CD4-positive, alpha-beta memory T cell (primary cell): ENCODE results near the gene CDC37L1. TPM values are rescaled to one million over a fixed set of nuclear protein-coding genes. Genes with fewer than 3 reads are reported as not detected.

Source experiments
- CTCF ChIA-PET: fragments of 350-600 bp; sonication (Branson Sonifier 250); formaldehyde crosslinking; loops from one replicate; lab custom pipeline; 2021; ENCODE audit warnings: inconsistent platforms; ENCODE audit not compliant: partially characterized antibody; lab: Charles Lee
- POLR2A ChIA-PET: fragments of 350-600 bp; sonication (Branson Sonifier 250); formaldehyde crosslinking; loops from one replicate; lab custom pipeline; 2021; ENCODE audit not compliant: partially characterized antibody; lab: Charles Lee
- DNase-seq, 5 donors: peaks; one replicate each; pipeline versions ENCODE4 v3.0.0 to v3.0.0-alpha.2; 2020 to 2022; ENCODE audit warnings: mixed read lengths in 1 of 5
- H3K27ac ChIP-seq: one replicate; pipeline ENCODE4 v1.7.0; 2013; ENCODE audit warnings: low read depth, low read length
- H3K27me3 ChIP-seq: 2 replicates; pipeline ENCODE4 v1.7.0; 2013; ENCODE audit warnings: mild to moderate bottlenecking, low read length, moderate library complexity; ENCODE audit not compliant: insufficient read depth
- H3K36me3 ChIP-seq: 2 replicates; pipeline ENCODE4 v1.7.0; 2013; ENCODE audit warnings: mild to moderate bottlenecking, low read length, moderate library complexity; ENCODE audit not compliant: insufficient read depth
- H3K4me1 ChIP-seq: 2 replicates; pipeline ENCODE4 v1.7.0; 2013; ENCODE audit warnings: mild to moderate bottlenecking, low read length, moderate library complexity; ENCODE audit not compliant: insufficient read depth
- H3K4me3 ChIP-seq, 2 donors: one replicate each; pipeline ENCODE4 v1.7.0; 2013; ENCODE audit warnings: low read length in 2 of 2, mild to moderate bottlenecking in 1 of 2
- H3K9me3 ChIP-seq, 2 donors: one replicate each; pipeline ENCODE4 v1.7.0; 2013; ENCODE audit warnings: low read length in 2 of 2, control low read depth in 1 of 2; ENCODE audit not compliant: control insufficient read depth in 1 of 2
- H3K27ac Mint-ChIP-seq, 7 donors: one replicate each; pipeline ENCODE4 v1.8.0; 2020 to 2021; ENCODE audit warnings: mixed read lengths in 7 of 7, mild to moderate bottlenecking in 6 of 7, inconsistent platforms in 3 of 7, moderate library complexity in 3 of 7
- H3K27me3 Mint-ChIP-seq, 2 donors: one replicate each; pipeline ENCODE4 v1.8.0; 2020 to 2021; ENCODE audit warnings: mixed read lengths in 2 of 2
- H3K36me3 Mint-ChIP-seq, 2 donors: one replicate each; pipeline ENCODE4 v1.8.0; 2020 to 2021; ENCODE audit warnings: mixed read lengths in 2 of 2, inconsistent platforms in 1 of 2, mild to moderate bottlenecking in 1 of 2
- H3K4me1 Mint-ChIP-seq, 4 donors: one replicate each; pipeline ENCODE4 v1.8.0; 2020 to 2021; ENCODE audit warnings: mixed read lengths in 4 of 4, mild to moderate bottlenecking in 1 of 4
- H3K4me3 Mint-ChIP-seq, 8 donors: one replicate each; pipeline ENCODE4 v1.8.0; 2020 to 2021; ENCODE audit warnings: mixed read lengths in 8 of 8, mild to moderate bottlenecking in 7 of 8, moderate library complexity in 6 of 8, inconsistent platforms in 3 of 8
- H3K9me3 Mint-ChIP-seq, 8 donors: one replicate each; pipeline ENCODE4 v1.8.0; 2020 to 2021; ENCODE audit warnings: mixed read lengths in 8 of 8, mild to moderate bottlenecking in 5 of 8, inconsistent platforms in 3 of 8, moderate library complexity in 1 of 8
- intact Hi-C: fragments of 100-400 bp; cut with micrococcal nuclease; formaldehyde crosslinking; loops from one replicate; pipeline ENCODE4 v1.15.1; 2023
- polyA plus RNA-seq, 2 donors: library from polyadenylated mRNA; unstranded; fragments of 300-500 nt; fragmentation: Illumina TruSeq; gene quantifications; one replicate each; pipeline ENCODE4 v1.2.3, GENCODE V29; 2021
- total RNA-seq, 2 experiments: library from RNA; stranded (reverse); gene quantifications; one replicate each; pipeline ENCODE4 v1.2.3, GENCODE V29; 2021

CDC37L1 gene
- total and polyA plus RNA-seq, 4 experiments from 2014 or later: 15.8 to 27.8 (median 22.5) TPM

GRCh38 chr9:4732890-4733289 is 53.5 kb downstream of the CDC37L1 start:
- DNase-seq: no peak
- no peak overlapping the region for H3K27ac Mint-ChIP-seq
- intact Hi-C loops: no loop called here
- H3K36me3 ChIP-seq: no peaks in the 10 kb centered on the region
- H3K9me3 ChIP-seq: no peaks in the 10 kb centered on the region
- H3K4me1 Mint-ChIP-seq: peaks cover 29 to 44% (median 32%) of the 10 kb centered on the region in 4 donors
- no peak overlapping the region for H3K4me3 Mint-ChIP-seq
- CTCF ChIA-PET: interaction anchor here (0.6 to 1.5 kb wide), 2 partner anchors 11 to 28 kb away, joined by 3 read pairs; no protein-coding TSS in a partner anchor
- H3K27me3 Mint-ChIP-seq: no peaks in the 10 kb centered on the region
- H3K4me1 ChIP-seq: peaks cover 7% of the 10 kb centered on the region
- no peaks in the 10 kb centered on the region for H3K9me3 Mint-ChIP-seq
- H3K27ac ChIP-seq: no peak overlapping the region
- H3K36me3 Mint-ChIP-seq: peaks cover 2 to 8% of the 10 kb centered on the region in 2 donors
- POLR2A ChIA-PET: no interaction called here
- H3K27me3 ChIP-seq: no peaks in the 10 kb centered on the region
- H3K4me3 ChIP-seq: no peak overlapping the region

- Mint-ChIP-seq H3K36me3 (peaks cover 2 to 8% of the 10 kb centered on the region in 2 donors), H3K4me3 (no peak overlapping the region), H3K27me3 (no peaks in the 10 kb centered on the region), H3K4me1 (peaks cover 30 to 56% (median 37%) of the 10 kb centered on the region in 4 donors), H3K9me3 (no peaks in the 10 kb centered on the region), H3K27ac (no peak overlapping the region)
- CTCF ChIA-PET: no interaction called here
- Histone ChIP-seq H3K4me1 (peaks cover 12% of the 10 kb centered on the region), H3K27me3 (no peaks in the 10 kb centered on the region), H3K27ac (no peak overlapping the region), H3K36me3 (no peaks in the 10 kb centered on the region), H3K9me3 (no peaks in the 10 kb centered on the region), H3K4me3 (no peak overlapping the region)
- DNase-seq: no peak
- intact Hi-C loops: no loop called here
- POLR2A ChIA-PET: interaction anchor here (1.1 kb wide), 1 partner anchor 55 kb away, joined by 3 read pairs; the partner anchor contains the start of gene CDC37L1
These were observed 54.8 kb downstream of the CDC37L1 start for GRCh38 chr9:4734150-4734549.

- H3K27me3 Mint-ChIP-seq: no peaks in the 10 kb centered on the region
- H3K27ac Mint-ChIP-seq: peak overlapping the region in 5 of 7 donors; percentile 25 to 94 (median 50)
- H3K36me3 Mint-ChIP-seq: peaks cover 0 to 7% of the 10 kb centered on the region in 2 donors
- Histone ChIP-seq H3K27ac (no peak overlapping the region), H3K36me3 (no peaks in the 10 kb centered on the region), H3K9me3 (no peaks in the 10 kb centered on the region), H3K4me3 (peak overlapping the region in 1 of 2 donors; percentile 79), H3K4me1 (peaks cover 29% of the 10 kb centered on the region), H3K27me3 (no peaks in the 10 kb centered on the region)
- H3K9me3 Mint-ChIP-seq: no peaks in the 10 kb centered on the region
- no peak for DNase-seq
- ChIA-PET CTCF (no interaction called here), POLR2A (no interaction called here)
- peak overlapping the region; percentile 91 to 97 (median 94) for H3K4me3 Mint-ChIP-seq
- intact Hi-C loops: no loop called here
- H3K4me1 Mint-ChIP-seq: peaks cover 23 to 52% (median 36%) of the 10 kb centered on the region in 4 donors
These were observed 59.7 kb downstream of the CDC37L1 start for GRCh38 chr9:4738866-4739586.

GRCh38 chr9:4739587-4740387 is 60.4 kb downstream of the CDC37L1 start:
- CTCF ChIA-PET: interaction anchor here (0.8 to 10.9 kb wide), 12 partner anchors 9 to 424 kb away, joined by 3 to 152 read pairs (median 4); partner anchors contain the start of genes PLPP6, RCL1 and SPATA6L

GRCh38 chr9:4740388-4740637 is 60.9 kb downstream of the CDC37L1 start:
- Histone ChIP-seq H3K4me3 (peak overlapping the region; percentile 79 to 84), H3K27me3 (no peaks in the 10 kb centered on the region), H3K9me3 (no peaks in the 10 kb centered on the region), H3K27ac (peak overlapping the region; percentile 78), H3K36me3 (no peaks in the 10 kb centered on the region), H3K4me1 (peaks cover 29% of the 10 kb centered on the region)
- Mint-ChIP-seq H3K4me1 (peaks cover 20 to 44% (median 32%) of the 10 kb centered on the region in 4 donors), H3K9me3 (no peaks in the 10 kb centered on the region), H3K36me3 (peaks cover 0 to 7% of the 10 kb centered on the region in 2 donors), H3K27ac (peak overlapping the region; percentile 65 to 96 (median 93)), H3K27me3 (no peaks in the 10 kb centered on the region), H3K4me3 (peak overlapping the region; percentile 91 to 97 (median 94))
- no peak for DNase-seq
- intact Hi-C loops: loop anchor here (2.0 to 5.0 kb wide), 5 partner anchors 16 to 1213 kb away; partner anchors contain the start of genes JAK2, PLGRKT and RFX3
- POLR2A ChIA-PET: interaction anchor here (0.6 to 3.8 kb wide), 27 partner anchors 9 to 1967 kb away, joined by 3 to 44 read pairs (median 7); partner anchors contain the start of genes CDC37L1, JAK2, PLGRKT and PLPP6
- CTCF ChIA-PET: interaction anchor here (0.8 to 10.9 kb wide), 13 partner anchors 9 to 424 kb away, joined by 3 to 152 read pairs (median 5); partner anchors contain the start of genes PLPP6, RCL1 and SPATA6L

More at GRCh38 chr9:4739587-4740387, 60.4 kb downstream of the CDC37L1 start:
- Histone ChIP-seq H3K36me3 (no peaks in the 10 kb centered on the region), H3K4me3 (peak overlapping the region; percentile 79 to 84), H3K4me1 (peaks cover 29% of the 10 kb centered on the region), H3K27me3 (no peaks in the 10 kb centered on the region), H3K9me3 (no peaks in the 10 kb centered on the region), H3K27ac (peak overlapping the region; percentile 78)
- DNase-seq: no peak
- intact Hi-C loops: loop anchor here (2.0 to 5.0 kb wide), 5 partner anchors 15 to 1212 kb away; partner anchors contain the start of genes JAK2, PLGRKT and RFX3
- Mint-ChIP-seq H3K4me3 (peak overlapping the region; percentile 91 to 97 (median 94)), H3K9me3 (no peaks in the 10 kb centered on the region), H3K27ac (peak overlapping the region; percentile 65 to 96 (median 93)), H3K4me1 (peaks cover 20 to 46% (median 32%) of the 10 kb centered on the region in 4 donors), H3K27me3 (no peaks in the 10 kb centered on the region), H3K36me3 (peaks cover 0 to 7% of the 10 kb centered on the region in 2 donors)
- POLR2A ChIA-PET: interaction anchor here (0.6 to 3.8 kb wide), 24 partner anchors 10 to 1967 kb away, joined by 3 to 44 read pairs (median 7); partner anchors contain the start of genes CDC37L1, JAK2, PLGRKT and PLPP6

- peak within 1 kb of the TSS; percentile 65 to 96 (median 94) for H3K27ac Mint-ChIP-seq
- DNase-seq: peak; percentile 82 to 87 (median 84)
- H3K36me3 Mint-ChIP-seq: peaks cover 0 to 7% of the 10 kb centered on the region in 2 donors
- peak within 1 kb of the TSS; percentile 78 for H3K27ac ChIP-seq
- peak within 1 kb of the TSS; percentile 79 to 84 for H3K4me3 ChIP-seq
- H3K9me3 Mint-ChIP-seq: no peaks in the 10 kb centered on the region
- no peaks in the 10 kb centered on the region for H3K9me3 ChIP-seq
- H3K4me1 Mint-ChIP-seq: peaks cover 20 to 44% (median 32%) of the 10 kb centered on the region in 4 donors
- H3K36me3 ChIP-seq: no peaks in the 10 kb centered on the region
- H3K4me1 ChIP-seq: peaks cover 29% of the 10 kb centered on the region
- H3K27me3 Mint-ChIP-seq: no peaks in the 10 kb centered on the region
- intact Hi-C loops: loop anchor here (1.0 to 5.0 kb wide), 8 partner anchors 16 to 1214 kb away; partner anchors contain the start of genes CDC37L1, JAK2, PLGRKT and PLPP6
- H3K27me3 ChIP-seq: no peaks in the 10 kb centered on the region
- POLR2A ChIA-PET: interaction anchor here (0.8 to 3.8 kb wide), 31 partner anchors 9 to 1897 kb away, joined by 3 to 44 read pairs (median 6); partner anchors contain the start of genes CDC37L1, JAK2, PLGRKT and PLPP6
- CTCF ChIA-PET: interaction anchor here (0.8 to 10.9 kb wide), 13 partner anchors 9 to 425 kb away, joined by 3 to 152 read pairs (median 5); partner anchors contain the start of genes PLPP6, RCL1 and SPATA6L
- H3K4me3 Mint-ChIP-seq: peak within 1 kb of the TSS; percentile 91 to 97 (median 94)
These were observed 61.4 kb downstream of the CDC37L1 start, which contains the start of gene AK3 for GRCh38 chr9:4740638-4741364. TSS of gene AK3 (minus strand) at chr9:4741202. CDS start at chr9:4741087, 115 bp downstream.
